ENCODE measurements around the gene EGFL8. TPM values are rescaled to one million over a fixed set of nuclear protein-coding genes. Genes with fewer than 3 reads are reported as not detected.

Gene EGFL8
- total RNA-seq: 10 to 100 TPM in 4 of 8 experiments, 1 to 10 TPM in 4; 5.6 to 23.9 (median 9.9) TPM

DNA sequence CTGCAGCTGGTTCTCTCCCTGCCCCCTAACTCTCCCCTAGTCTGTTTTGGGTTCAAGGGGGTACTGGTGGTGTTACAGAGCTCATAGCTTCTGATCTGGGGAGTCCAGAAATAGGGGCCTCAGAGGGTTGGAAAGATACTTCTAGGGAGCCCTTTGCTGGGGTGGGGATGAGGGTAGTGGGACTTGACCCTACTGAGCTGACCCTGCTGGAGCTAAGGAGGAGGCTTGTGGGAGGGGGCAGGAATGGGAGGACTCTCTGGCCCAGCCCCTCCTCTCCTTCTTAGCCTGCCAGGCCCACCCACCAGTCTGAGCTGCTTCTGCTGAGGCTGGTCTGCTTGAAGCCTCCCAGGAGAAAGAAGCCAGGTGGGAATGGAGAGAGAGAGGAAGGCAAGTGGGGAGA, at the start of gene EGFL8:
Gene EGFL8, plus strand, starts transcription at position 301 of the 400 bp plus-strand sequence. CDS start 1,571 bp downstream, outside the sequence.
- Histone ChIP-seq H3K4me3 (no peak within 1 kb of the TSS), H3K4me1 (replicated peaks in 1 of 2) (no peaks in the 10 kb centered on the region), H3K27ac (no peak within 1 kb of the TSS)
- in situ Hi-C loops (cut with MboI; ENCODE audit: low pct_unique_long_range_greater_than_20kb in 2 of 9, low sequenced_read_pairs in 9 of 9, unreplicated experiment in 9 of 9): no loop called here
- no peak for ATAC-seq (replicated peaks in 6 of 8)

DNA sequence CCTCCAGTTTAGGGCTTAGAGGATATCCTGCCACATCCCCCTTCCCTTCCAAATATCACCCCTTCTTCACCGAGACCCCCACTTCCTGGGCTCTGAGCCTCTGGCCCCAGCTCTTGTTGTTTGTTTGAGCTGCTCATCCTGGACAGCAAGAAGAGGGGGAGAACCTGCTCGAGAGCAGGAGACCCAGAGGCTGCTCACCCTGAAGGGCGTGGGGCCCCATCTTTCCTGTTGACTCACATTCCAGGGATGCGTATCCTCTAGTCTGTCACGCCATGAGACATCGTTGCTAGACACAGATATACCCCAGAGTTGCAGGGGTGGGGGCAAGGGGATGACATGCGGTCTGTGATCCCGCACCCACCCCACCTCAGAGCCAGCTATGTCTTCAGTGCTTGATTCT, 49.6 kb upstream of the EGFL8 start:
- peak in 2 of 8 experiments; percentile 23 to 35 for ATAC-seq (replicated peaks in 6 of 8)
- Histone ChIP-seq H3K4me3 (no peak overlapping the region), H3K4me1 (replicated peaks in 1 of 2) (peaks cover 3% of the 10 kb centered on the region in 2 donors), H3K27ac (no peak overlapping the region)
- 0 to 100% (median 72%) methylated on average over 1 to 2 of the region's 8 CpGs; no CpG with 5 or more reads in 4 of the 10 experiments for WGBS, 10 experiments
- in situ Hi-C loops (cut with MboI; ENCODE audit: low pct_unique_long_range_greater_than_20kb in 2 of 9, low sequenced_read_pairs in 9 of 9, unreplicated experiment in 9 of 9): no loop called here

DNA sequence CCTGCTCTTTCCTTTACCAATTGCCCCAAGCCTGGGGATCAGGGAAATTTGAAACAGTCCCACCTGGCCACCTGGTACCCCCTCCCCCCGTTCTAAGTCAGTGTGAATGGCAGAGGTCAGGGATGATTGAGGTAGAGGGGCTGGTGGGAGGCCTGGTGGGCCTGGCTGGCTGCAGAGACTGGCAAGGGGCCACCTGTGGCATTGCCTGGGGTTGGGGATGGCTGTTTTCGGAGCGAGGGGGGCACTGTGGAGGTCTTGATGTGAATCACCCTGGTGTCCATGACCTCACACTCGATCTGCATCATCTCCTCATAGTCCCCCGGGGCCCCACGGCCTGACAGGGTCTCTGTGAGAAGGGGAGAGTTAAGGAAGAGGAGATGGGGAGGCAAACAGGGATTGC, 48.8 kb upstream of the EGFL8 start:
- no peak for ATAC-seq (replicated peaks in 6 of 8)
- Histone ChIP-seq H3K4me1 (replicated peaks in 1 of 2) (peaks cover 3% of the 10 kb centered on the region in 2 donors), H3K4me3 (no peak overlapping the region), H3K27ac (no peak overlapping the region)
- in situ Hi-C loops (cut with MboI; ENCODE audit: low pct_unique_long_range_greater_than_20kb in 2 of 9, low sequenced_read_pairs in 9 of 9, unreplicated experiment in 9 of 9): no loop called here
- 69 to 100% (median 90%) methylated on average over 1 to 4 of the region's 6 CpGs; no CpG with 5 or more reads in 3 of the 10 experiments for WGBS, 10 experiments

DNA sequence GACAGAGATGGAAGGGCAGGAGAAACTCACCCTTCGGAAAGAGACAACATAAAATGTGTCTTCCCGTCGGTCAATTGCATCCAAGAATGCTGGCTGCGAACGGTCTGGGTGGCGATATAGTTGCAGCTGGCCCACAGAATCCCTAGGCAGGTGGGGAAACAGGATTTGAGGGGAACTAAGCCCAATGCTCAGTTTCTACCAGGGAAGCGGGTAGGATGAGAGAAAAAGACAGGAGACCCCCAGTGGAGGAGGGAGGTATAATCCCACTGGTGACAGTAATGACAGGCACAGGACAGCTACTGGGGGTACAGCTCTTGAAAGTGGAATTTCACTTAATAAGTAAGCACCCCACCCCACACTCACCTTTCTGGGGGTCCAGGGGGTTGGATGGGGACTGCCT, 47.7 kb upstream of the EGFL8 start:
- ATAC-seq (replicated peaks in 6 of 8): no peak
- Histone ChIP-seq H3K4me1 (replicated peaks in 1 of 2) (peaks cover 3% of the 10 kb centered on the region in 2 donors), H3K4me3 (no peak overlapping the region), H3K27ac (no peak overlapping the region)
- WGBS, 10 experiments: 80 to 100% (median 100%) methylated on average over 1 to 7 of the region's 7 CpGs; no CpG with 5 or more reads in 3 of the 10 experiments
- in situ Hi-C loops (cut with MboI; ENCODE audit: low pct_unique_long_range_greater_than_20kb in 2 of 9, low sequenced_read_pairs in 9 of 9, unreplicated experiment in 9 of 9): no loop called here

DNA sequence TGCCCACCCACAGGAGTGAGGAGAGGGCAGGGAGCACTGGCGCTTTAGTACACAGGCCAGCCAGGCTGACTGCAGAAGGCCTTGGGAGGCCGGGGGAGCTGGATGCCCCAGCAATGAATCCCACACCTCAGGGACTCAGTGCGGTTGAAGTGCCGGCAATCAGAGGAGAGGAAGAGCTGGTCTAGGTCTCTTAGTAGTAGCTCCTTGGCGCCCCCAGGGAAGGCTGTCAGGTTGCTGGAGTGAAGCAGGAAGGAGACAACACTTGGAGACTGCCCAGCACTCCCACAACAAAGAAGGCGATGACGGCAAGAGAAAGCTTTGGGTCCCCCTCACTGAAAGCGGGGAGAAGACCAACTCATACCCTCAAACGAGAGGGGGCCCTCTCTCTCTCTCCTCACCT, 46.9 kb upstream of the EGFL8 start:
- no peak overlapping the region for H3K27ac ChIP-seq
- peaks cover 3% of the 10 kb centered on the region in 2 donors for H3K4me1 ChIP-seq (replicated peaks in 1 of 2)
- no peak for ATAC-seq (replicated peaks in 6 of 8)
- in situ Hi-C loops (cut with MboI; ENCODE audit: low pct_unique_long_range_greater_than_20kb in 2 of 9, low sequenced_read_pairs in 9 of 9, unreplicated experiment in 9 of 9): no loop called here
- H3K4me3 ChIP-seq: no peak overlapping the region
- WGBS, 10 experiments: 82 to 100% (median 92%) methylated on average over 1 to 8 of the region's 9 CpGs; no CpG with 5 or more reads in 6 of the 10 experiments

DNA sequence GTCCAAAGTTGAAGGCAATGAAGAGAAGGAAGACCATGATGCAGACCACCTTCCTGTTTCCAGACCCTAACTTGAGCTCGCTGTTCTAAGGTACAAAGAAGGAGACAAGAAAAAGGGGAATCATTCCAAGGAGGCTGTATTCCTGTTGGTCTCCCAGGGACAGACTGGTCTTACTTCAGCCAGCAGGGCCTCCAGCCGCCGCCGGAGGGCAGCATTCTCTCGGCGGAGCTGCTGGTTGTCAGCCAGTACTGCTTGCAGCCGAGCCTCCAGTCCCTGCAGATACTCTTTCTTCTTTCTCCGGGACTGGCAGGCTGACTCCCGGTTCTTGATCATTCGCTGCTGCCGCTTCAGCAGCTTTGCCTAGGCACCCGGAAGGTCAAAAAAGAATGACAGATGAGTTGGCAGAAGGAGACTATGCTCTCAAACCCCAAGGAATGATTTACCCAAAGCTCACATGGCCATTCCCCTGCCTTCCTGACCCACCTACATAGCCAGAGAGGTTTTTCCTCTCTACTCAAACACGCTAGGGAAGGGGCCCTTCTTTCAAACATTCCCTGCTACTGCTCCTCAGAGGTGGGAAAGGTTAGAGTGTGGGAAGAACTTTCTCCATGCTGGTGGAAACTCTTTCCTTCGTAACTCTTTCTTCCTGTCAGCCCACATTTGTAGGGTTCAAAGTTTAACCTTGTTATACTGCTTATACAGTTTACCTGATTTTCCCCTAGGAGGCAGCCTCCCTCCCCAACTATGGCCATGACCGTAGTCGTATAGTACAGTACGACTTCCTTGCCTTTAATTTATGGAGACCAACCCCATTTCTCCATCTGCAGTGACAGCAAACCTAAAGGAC, 45.4 kb upstream of the EGFL8 start:
- in situ Hi-C loops (cut with MboI; ENCODE audit: low pct_unique_long_range_greater_than_20kb in 2 of 9, low sequenced_read_pairs in 9 of 9, unreplicated experiment in 9 of 9): no loop called here
- peak; percentile 27 to 96 (median 93) for ATAC-seq (replicated peaks in 6 of 8)
- H3K4me3 ChIP-seq: peak overlapping the region in 2 of 5 donors; percentile 1 to 15
- WGBS, 10 experiments: 4 to 89% (median 55%) methylated on average over 1 to 14 of the region's 17 CpGs; no CpG with 5 or more reads in 1 of the 10 experiments
- H3K4me1 ChIP-seq (replicated peaks in 1 of 2): peaks cover 3% of the 10 kb centered on the region in 2 donors
- no peak overlapping the region for H3K27ac ChIP-seq

DNA sequence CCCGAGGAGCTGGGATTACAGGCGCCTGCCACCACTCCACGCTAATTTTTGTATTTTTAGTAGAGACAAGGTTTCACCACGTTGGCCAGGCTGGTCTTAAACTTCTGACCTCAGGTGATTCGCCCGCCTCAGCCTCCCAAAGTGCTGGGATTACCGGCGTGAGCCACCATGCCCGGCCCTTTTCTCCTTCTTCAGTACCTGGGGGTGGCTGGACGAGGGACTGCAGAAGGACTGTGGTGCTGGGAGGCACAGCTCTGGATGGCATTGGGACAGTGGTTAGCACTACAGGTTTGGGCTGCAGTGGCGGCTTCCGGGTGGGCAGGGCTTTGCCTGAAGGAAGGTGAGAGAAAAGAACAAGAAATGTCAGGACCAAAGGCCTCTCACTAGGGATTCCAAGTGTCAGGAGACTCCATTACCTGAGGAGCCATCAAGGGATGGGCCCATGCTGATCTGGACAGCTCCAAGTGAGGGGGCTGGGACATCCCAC, 43.8 kb upstream of the EGFL8 start:
- 0 to 100% (median 93%) methylated on average over 1 to 9 of the region's 12 CpGs; no CpG with 5 or more reads in 2 of the 10 experiments for WGBS, 10 experiments
- H3K4me1 ChIP-seq (replicated peaks in 1 of 2): peaks cover 3% of the 10 kb centered on the region in 2 donors
- no peak overlapping the region for H3K27ac ChIP-seq
- in situ Hi-C loops (cut with MboI; ENCODE audit: low pct_unique_long_range_greater_than_20kb in 2 of 9, low sequenced_read_pairs in 9 of 9, unreplicated experiment in 9 of 9): no loop called here
- H3K4me3 ChIP-seq: no peak overlapping the region
- no peak for ATAC-seq (replicated peaks in 6 of 8)

DNA sequence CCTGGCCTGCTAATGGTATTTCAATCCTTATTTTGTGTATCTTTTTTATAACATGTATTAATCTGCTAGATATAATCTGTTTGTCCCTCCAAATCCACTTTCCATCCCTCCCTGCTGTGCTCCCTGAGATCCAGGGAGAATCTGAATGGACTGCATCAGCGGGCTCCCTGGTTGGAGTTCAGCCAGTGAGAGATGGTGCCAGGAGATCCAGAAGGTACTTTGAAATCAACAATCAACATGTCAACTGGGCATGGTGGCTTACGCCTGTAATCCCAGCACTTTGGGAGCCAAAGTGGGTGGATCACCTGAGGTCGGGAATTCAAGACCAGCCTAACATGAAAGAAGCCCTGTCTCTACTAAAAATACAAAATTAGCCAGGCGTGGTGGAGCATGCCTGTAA, 40.7 kb upstream of the EGFL8 start:
- H3K4me1 ChIP-seq (replicated peaks in 1 of 2): peaks cover 13% of the 10 kb centered on the region in 2 donors
- ATAC-seq (replicated peaks in 6 of 8): no peak
- 63 to 100% (median 100%) methylated on average over 1 to 3 of the region's 4 CpGs; no CpG with 5 or more reads in 5 of the 10 experiments for WGBS, 10 experiments
- no peak overlapping the region for H3K4me3 ChIP-seq
- no peak overlapping the region for H3K27ac ChIP-seq
- in situ Hi-C loops (cut with MboI; ENCODE audit: low pct_unique_long_range_greater_than_20kb in 2 of 9, low sequenced_read_pairs in 9 of 9, unreplicated experiment in 9 of 9): no loop called here

DNA sequence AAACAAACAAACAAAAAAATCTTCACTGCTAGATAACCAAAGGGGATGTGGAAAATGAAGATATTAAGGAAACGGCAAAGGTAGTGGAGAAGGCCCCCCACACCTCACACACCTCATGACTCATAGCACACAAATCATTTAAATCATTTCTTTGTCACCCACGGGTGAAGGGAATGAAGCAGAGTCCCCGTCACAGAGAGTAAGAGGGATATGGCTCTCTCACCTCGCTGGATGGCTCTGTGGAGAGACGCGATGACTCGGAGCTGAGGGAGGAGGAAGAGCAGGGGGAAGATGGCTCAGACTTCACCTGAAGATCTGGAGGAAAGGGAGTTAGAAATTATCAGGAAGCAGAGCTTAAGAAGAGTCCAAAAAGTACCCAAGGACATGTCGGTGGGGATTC, 37.5 kb upstream of the EGFL8 start:
- 54 to 90% (median 60%) methylated on average over 2 to 7 of the region's 8 CpGs; no CpG with 5 or more reads in 2 of the 10 experiments for WGBS, 10 experiments
- in situ Hi-C loops (cut with MboI; ENCODE audit: low pct_unique_long_range_greater_than_20kb in 2 of 9, low sequenced_read_pairs in 9 of 9, unreplicated experiment in 9 of 9): no loop called here
- H3K27ac ChIP-seq: no peak overlapping the region

DNA sequence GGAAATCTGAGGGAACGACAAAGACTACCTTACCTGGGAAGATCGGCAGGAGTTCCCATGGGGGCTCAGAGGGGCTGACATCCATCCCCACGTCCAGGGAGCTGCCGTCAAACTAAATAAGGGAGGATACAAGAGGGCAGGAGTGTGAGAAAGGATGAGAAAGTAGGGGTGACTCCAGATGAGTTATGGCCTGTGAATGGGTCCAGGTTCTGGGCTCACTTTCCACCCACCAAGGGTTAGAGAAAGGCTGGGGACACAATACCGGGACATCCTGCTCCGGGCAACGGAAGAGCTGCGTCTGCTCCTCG, 37.0 kb upstream of the EGFL8 start:
- ATAC-seq (replicated peaks in 6 of 8): no peak
- Histone ChIP-seq H3K27ac (peak overlapping the region; percentile 95), H3K4me3 (peak overlapping the region; percentile 85 to 99 (median 94)), H3K4me1 (replicated peaks in 1 of 2) (peaks cover 19 to 20% of the 10 kb centered on the region in 2 donors)
- in situ Hi-C loops (cut with MboI; ENCODE audit: low pct_unique_long_range_greater_than_20kb in 2 of 9, low sequenced_read_pairs in 9 of 9, unreplicated experiment in 9 of 9): no loop called here
- 0 to 39% (median 6%) methylated on average over 2 to 7 of the region's 9 CpGs; no CpG with 5 or more reads in 4 of the 10 experiments for WGBS, 10 experiments

More for the DNA sequence above, 37.5 kb upstream of the EGFL8 start:
- peaks cover 19 to 20% of the 10 kb centered on the region in 2 donors for H3K4me1 ChIP-seq (replicated peaks in 1 of 2)
- peak overlapping the region; percentile 85 to 99 (median 94) for H3K4me3 ChIP-seq
- no peak for ATAC-seq (replicated peaks in 6 of 8)

DNA sequence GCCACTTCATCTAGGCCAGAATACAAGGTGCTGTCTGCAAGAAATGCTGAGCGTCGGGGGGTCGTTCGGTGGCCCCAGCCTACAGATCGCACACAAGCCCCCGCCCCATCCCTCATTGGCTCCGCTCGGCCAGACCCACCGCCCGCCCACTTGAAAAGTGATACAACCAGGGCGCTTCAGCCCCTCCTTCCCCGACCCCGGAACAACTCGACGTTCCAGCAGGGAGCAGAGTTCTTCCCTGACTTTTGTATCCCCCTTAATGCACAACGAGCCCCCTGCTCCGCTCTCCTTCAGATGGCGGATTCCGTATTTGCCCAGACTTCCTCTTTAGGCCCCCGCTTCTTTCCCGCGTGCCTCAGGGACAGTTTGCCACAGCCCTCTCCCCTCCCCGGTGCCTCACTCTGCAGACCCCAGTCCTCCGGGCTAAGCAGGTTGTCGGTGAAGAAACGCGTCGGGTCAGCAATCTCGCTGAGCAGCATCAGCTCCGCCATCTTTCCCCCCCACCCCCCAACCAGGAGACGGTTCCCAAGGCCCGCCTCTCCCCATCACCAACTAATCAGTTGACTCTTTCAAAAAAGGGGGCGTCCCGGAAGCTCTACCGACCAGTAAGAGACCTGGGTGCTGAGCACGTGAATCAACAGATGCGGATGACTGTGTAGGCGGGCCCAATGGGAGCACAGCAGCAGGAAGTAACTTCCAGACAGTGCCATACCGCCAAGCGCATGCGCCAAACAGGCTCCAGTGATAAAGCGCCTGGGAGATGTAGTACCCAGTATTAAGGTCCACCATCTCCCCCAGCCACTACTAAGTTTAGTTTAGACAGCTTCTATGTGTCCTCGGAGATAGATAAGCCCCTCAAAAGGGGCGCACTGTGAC, 36.4 kb upstream of the EGFL8 start, which contains the start of gene ATF6B:
Gene ATF6B, minus strand, starts transcription at position 530 of the 876 bp plus-strand sequence. Its CDS starts 39 bp downstream, at position 491.
- Histone ChIP-seq H3K27ac (peak within 1 kb of the TSS; percentile 95), H3K4me1 (replicated peaks in 1 of 2) (peaks cover 19 to 20% of the 10 kb centered on the region in 2 donors), H3K4me3 (peak within 1 kb of the TSS; percentile 85 to 99 (median 94))
- 0% methylated on average over 1 to 6 of the region's 44 CpGs; no CpG with 5 or more reads in 3 of the 10 experiments for WGBS, 10 experiments
- peak; percentile 78 to 95 (median 92) for ATAC-seq (replicated peaks in 6 of 8)
- in situ Hi-C loops (cut with MboI; ENCODE audit: low pct_unique_long_range_greater_than_20kb in 2 of 9, low sequenced_read_pairs in 9 of 9, unreplicated experiment in 9 of 9): no loop called here

DNA sequence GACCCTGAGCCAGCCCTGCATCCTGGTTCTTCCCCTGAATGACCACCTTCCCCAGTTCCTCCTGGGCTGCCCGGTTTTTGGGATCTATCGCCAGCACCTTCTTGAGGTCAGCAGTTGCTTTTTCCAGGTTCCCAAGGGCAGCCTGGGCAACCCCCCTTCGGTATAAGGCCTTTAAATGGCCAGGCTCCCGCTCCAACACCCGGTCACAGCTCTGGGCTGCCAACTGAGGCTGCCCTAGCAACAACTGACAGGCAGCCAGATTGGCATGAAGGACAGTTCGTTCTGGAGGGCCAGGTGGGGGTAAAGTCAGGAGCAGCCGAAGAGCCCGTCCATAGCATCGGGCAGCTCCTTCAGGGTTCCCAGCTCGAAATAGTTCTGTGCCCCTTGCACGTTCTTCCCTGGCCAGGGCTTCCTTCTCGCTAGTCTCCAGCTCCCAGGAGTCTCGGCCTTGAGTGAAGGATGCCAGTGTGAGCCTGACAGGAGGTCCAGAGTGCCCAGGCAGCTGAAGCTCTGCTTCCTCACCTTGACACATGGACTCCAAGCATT, 35.6 kb upstream of the EGFL8 start:
- Histone ChIP-seq H3K4me1 (replicated peaks in 1 of 2) (peaks cover 19 to 20% of the 10 kb centered on the region in 2 donors), H3K4me3 (peak overlapping the region; percentile 56 to 71 (median 60)), H3K27ac (peak overlapping the region in 1 of 2 donors; percentile 17)
- WGBS, 10 experiments: 0 to 92% (median 73%) methylated on average over 1 to 8 of the region's 13 CpGs; no CpG with 5 or more reads in 4 of the 10 experiments
- in situ Hi-C loops (cut with MboI; ENCODE audit: low pct_unique_long_range_greater_than_20kb in 2 of 9, low sequenced_read_pairs in 9 of 9, unreplicated experiment in 9 of 9): no loop called here
- ATAC-seq (replicated peaks in 6 of 8): no peak

Data from motor neuron (in vitro differentiated cells).